Lower leg skin (tissue), 4 donors: ENCODE data around the gene KRAS. TPM values are rescaled to one million over a fixed set of nuclear protein-coding genes. Genes with fewer than 3 reads are reported as not detected.
"Not testable (repeated sequence)": the region's sequence is repeated elsewhere in the genome, so short reads cannot be mapped to it uniquely, and the experiment has no call there.

ENCODE experiments used
- DNase-seq, 2 donors: peaks; one replicate each; pipeline ENCODE4 v3.0.0-alpha.2; 2019; ENCODE audit warnings: low spot score in 2 of 2
- H3K4me3 ChIP-seq: fragments of 200-600 bp; sonication (generic); 2 replicates; pipeline ENCODE4 v1.5.1; 2017; ENCODE audit warnings: mild to moderate bottlenecking, low read depth; ENCODE audit not compliant: poor library complexity, severe bottlenecking
- POLR2A ChIP-seq, 2 donors: fragments of 450-650 bp; IDR thresholded peaks; one replicate each; pipeline ENCODE4 v1.6.1; 2016 to 2017; ENCODE audit warnings: antibody characterized with exemption in 2 of 2, mild to moderate bottlenecking in 1 of 2, moderate library complexity in 1 of 2
- WGBS, 2 donors: methylation state at CpG; one replicate each; pipeline ENCODE4 v1.1.5; 2018; 5-methylcytosine and 5-hydroxymethylcytosine counted together
- intact Hi-C: fragments of 100-400 bp; cut with DNase I; formaldehyde crosslinking; loops from one replicate; pipeline ENCODE4 v1.15.0; 2023; ENCODE audit warnings: low total_unique reads
- total RNA-seq, 4 donors: library from RNA; depleted of rRNA; stranded (reverse); fragments of >200 nt; gene quantifications; one replicate each; pipeline ENCODE4 v1.1.0, GENCODE V29; 2016
- TF ChIP-seq, protein P1 (sequence below), 3 donors: fragments of 450-650 bp; IDR thresholded peaks; one replicate each; pipeline ENCODE4 v1.5.1; 2016; ENCODE audit warnings: antibody characterized with exemption in 3 of 3, mild to moderate bottlenecking in 3 of 3, moderate library complexity in 2 of 3

The KRAS gene
- total RNA-seq: 10 to 100 TPM; 12.0 to 20.7 (median 15.4) TPM

GRCh38 chr12:25250744-25251730 is at the start of gene KRAS:
Gene KRAS, minus strand, starts transcription at chr12:25250929.
- 1% methylated on average over 39 to 40 of the region's 105 CpGs for WGBS, 2 donors
- TF ChIP-seq POLR2A (IDR thresholded peaks at IDR 0.05): peak in 1 of 2 donors; percentile 50
- TF ChIP-seq, protein P1, sequence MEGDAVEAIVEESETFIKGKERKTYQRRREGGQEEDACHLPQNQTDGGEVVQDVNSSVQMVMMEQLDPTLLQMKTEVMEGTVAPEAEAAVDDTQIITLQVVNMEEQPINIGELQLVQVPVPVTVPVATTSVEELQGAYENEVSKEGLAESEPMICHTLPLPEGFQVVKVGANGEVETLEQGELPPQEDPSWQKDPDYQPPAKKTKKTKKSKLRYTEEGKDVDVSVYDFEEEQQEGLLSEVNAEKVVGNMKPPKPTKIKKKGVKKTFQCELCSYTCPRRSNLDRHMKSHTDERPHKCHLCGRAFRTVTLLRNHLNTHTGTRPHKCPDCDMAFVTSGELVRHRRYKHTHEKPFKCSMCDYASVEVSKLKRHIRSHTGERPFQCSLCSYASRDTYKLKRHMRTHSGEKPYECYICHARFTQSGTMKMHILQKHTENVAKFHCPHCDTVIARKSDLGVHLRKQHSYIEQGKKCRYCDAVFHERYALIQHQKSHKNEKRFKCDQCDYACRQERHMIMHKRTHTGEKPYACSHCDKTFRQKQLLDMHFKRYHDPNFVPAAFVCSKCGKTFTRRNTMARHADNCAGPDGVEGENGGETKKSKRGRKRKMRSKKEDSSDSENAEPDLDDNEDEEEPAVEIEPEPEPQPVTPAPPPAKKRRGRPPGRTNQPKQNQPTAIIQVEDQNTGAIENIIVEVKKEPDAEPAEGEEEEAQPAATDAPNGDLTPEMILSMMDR (IDR thresholded peaks at IDR 0.05): no peak
- DNase-seq: peak; percentile 94 to 99
- H3K4me3 ChIP-seq: peak within 1 kb of the TSS; percentile 60
- intact Hi-C loops: no loop called here

- H3K4me3 ChIP-seq: no peak overlapping the region
- no peak for DNase-seq
- TF ChIP-seq, protein P1 (IDR thresholded peaks at IDR 0.05): no peak
- no peak for TF ChIP-seq POLR2A (IDR thresholded peaks at IDR 0.05)
- intact Hi-C loops: no loop called here
These were observed 45.7 kb upstream of the KRAS start for GRCh38 chr12:25296381-25296780.

DNA sequence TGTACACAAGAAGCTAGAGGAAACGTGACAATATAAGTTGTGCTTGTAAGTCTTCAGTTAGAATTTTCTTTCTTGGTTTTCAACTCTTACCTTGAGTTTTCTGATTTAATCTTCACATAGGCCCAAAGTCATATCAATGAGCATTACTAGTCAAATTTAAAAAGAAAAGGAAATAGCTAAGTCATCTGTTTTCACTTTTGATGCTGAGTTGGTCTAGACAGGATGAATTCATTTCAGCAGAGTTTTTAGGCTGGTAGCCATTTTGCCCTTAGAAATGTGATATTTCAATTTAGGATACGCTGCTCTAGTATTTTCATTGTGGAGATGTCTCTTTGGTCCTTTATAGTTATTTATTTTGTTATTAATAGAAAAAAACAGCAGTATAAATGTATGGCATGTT is 44.6 kb upstream of the KRAS start:
- intact Hi-C loops: no loop called here
- DNase-seq: no peak
- 71 to 79% methylated on average over 2 of the region's 2 CpGs for WGBS, 2 donors
- TF ChIP-seq, protein P1 (IDR thresholded peaks at IDR 0.05): no peak
- TF ChIP-seq POLR2A (IDR thresholded peaks at IDR 0.05): no peak
- H3K4me3 ChIP-seq: no peak overlapping the region

DNA sequence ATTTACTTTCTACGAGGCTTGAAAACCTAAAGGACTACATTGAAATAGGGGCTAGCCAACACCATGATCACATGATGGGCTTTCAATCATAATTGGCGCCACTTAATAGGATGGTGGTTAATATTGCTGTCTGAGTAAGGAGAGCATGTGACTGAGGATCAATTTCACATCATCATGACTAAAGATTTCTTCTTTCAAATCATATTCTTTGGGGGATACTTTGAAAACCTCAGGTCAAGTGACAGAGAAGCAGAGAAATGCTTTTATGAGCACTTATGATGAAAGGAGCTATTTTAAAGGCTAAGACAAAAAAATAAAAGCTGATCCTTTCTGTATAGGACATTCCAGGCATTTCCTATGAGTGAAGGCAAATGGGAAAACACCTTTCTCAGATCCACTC is 42.9 kb upstream of the KRAS start:
- WGBS, 2 donors: 89 to 93% methylated on average over 2 of the region's 2 CpGs
- no peak overlapping the region for H3K4me3 ChIP-seq
- TF ChIP-seq, protein P1 (IDR thresholded peaks at IDR 0.05): no peak
- no peak for TF ChIP-seq POLR2A (IDR thresholded peaks at IDR 0.05)
- intact Hi-C loops: no loop called here
- no peak for DNase-seq

GRCh38 chr12:25292810-25293221 is 42.1 kb upstream of the KRAS start:
- H3K4me3 ChIP-seq, DNase-seq, intact Hi-C loops: not testable (repeated sequence)
- 77 to 79% methylated on average over 5 of the region's 5 CpGs for WGBS, 2 donors

DNA sequence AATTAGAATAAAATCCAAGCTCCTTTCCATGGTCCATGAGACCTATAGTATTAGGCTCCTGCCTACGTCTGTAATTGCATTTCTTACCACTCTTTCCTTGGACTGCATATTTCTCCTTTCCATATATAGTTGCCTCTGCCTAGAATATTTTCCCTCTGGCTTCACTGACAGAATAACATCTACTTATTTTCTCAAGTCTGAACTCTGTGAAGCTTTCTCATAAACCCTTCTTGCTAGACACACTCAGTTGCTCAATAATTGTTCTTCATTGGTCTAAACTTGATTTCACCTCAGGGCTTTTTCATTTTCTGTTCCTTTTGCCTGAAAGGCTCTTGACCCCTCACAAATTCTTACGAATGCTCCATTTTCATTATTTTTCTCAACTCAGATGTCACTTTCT is 36.9 kb upstream of the KRAS start:
- no peak for DNase-seq
- no peak overlapping the region for H3K4me3 ChIP-seq
- intact Hi-C loops: no loop called here
- no peak for TF ChIP-seq POLR2A (IDR thresholded peaks at IDR 0.05)
- TF ChIP-seq, protein P1 (IDR thresholded peaks at IDR 0.05): no peak
- 83 to 87% methylated on average over 2 of the region's 2 CpGs for WGBS, 2 donors
